ENCODE results near the gene CSDE1. TPM values are rescaled to one million over a fixed set of nuclear protein-coding genes. Genes with fewer than 3 reads are reported as not detected.

The CSDE1 gene
- polyA plus RNA-seq, 1 of the 3 experiments (the other 2 are of a cell fraction), result 151 TPM

DNA sequence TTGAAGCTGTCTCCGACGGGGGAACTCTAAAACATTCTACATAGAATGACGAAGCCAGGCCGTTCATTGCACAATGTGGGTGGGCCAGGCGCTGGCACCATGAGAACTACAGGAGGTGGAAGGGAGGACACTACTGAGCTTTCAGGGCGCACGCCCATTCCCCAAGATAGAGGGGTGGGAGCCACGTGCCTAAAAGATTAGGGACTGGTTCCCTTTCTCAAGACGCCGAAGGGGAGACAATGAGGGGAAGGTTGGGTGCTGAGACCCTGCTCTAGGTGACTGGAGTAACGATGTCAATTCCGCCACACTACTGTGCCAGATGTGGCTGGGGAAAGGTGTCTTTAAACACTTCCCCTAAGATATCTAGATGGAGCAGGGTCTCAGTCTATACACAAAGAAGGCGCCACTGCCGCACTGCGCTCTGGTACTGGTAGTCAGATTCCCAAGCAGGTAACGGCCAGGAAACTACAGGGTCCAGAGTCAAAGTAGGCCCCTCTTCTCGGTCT lies 782 bp downstream of the CSDE1 start:
- peaks cover 53% of the 10 kb centered on the region for H4K20me1 ChIP-seq (ENCODE audit: insufficient read depth)
- DNase-seq, result peak; percentile 38
- POLR2A ChIA-PET, result interaction anchor here (0.9 to 1.3 kb wide), 3 partner anchors 8 to 41 kb away, joined by 3 to 6 read pairs (median 3); no protein-coding TSS in a partner anchor

DNA sequence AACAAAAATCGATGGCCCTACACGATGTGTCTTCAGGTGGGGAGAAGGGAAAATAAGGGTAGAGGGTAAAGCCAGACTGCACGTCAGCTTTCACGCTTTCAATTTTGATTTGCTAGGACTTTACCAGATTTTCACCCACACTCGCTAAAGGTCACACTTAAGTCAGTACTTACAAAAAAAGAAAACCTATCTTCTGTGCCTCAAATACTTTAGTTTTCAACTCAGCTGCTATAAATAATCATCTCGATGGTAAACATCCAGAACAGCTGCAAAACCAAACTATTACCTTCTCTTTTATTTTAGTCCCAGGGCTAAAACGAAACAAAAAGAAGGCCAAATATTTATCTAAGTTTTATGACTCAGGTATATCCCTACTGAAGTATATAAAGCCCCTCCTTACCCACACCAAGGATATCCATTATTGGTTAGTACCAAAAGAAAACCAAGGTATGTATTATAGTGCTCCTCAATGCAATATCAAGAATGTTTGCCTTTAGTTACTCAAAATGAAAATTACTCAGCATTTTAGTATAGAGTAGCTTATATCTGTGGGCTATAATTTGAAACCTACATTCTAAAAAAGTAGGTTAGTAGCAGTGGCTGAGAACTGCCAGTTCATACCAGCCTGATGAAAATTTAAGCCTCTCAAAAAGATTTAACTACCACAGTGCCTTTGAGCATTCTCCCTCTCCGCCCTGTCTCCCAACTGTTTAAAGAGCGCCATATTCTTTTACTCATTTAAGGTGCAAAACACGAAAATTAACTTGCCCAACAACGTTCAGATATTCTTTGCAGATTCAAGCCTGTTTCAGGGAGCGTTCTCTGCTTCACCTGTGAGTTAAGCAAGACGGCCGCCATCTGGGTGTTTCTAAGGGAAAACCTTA lies 1.5 kb downstream of the CSDE1 start:
- H3K79me2 ChIP-seq (ENCODE audit: insufficient read depth), result peaks cover 65% of the 10 kb centered on the region
- DNase-seq, result no peak
- no peaks in the 10 kb centered on the region for H3K27me3 ChIP-seq (ENCODE audit: insufficient read depth)
- peak overlapping the region; percentile 85 for H3K4me2 ChIP-seq
- WGBS (ENCODE audit: low lambda C conversion rate), result 28% methylated on average over 14 of the region's 14 CpGs
- peak overlapping the region; percentile 78 to 98 for H3K4me3 ChIP-seq (ENCODE audit: low read depth in 2 of 2, low read length in 1 of 2)
- peak overlapping the region in 1 of 2 experiments; percentile 99; a peak in 2 of 4 replicates for H3K27ac ChIP-seq (ENCODE audit: low read depth in 2 of 2, low read length in 1 of 2)
- ChIA-PET CTCF (interaction anchor here (1.5 kb wide), 1 partner anchor 53 kb away, joined by 3 read pairs; no protein-coding TSS in a partner anchor), POLR2A (interaction anchor here (1.3 to 1.5 kb wide), 2 partner anchors 8 to 24 kb away, joined by 3 read pairs; partner anchors contain the start of gene SIKE1)
- H4K20me1 ChIP-seq (ENCODE audit: insufficient read depth), result peaks cover 60% of the 10 kb centered on the region
- H3K4me1 ChIP-seq (ENCODE audit: control insufficient read depth in 1 of 2, insufficient read depth in 2 of 2, low read depth in 1 of 2, low read length in 1 of 2), result peaks cover 11 to 40% of the 10 kb centered on the region in 2 experiments; a peak in 3 of 4 replicates
- peak overlapping the region; percentile 100 for H3K9ac ChIP-seq
- TF ChIP-seq RXRA (IDR thresholded peaks at IDR 0.05; ENCODE audit: borderline replicate concordance, low read depth), result no peak
- no peak for TF ChIP-seq TEAD4 (IDR thresholded peaks at IDR 0.05; ENCODE audit: borderline replicate concordance, insufficient read depth)
- no peak for TF ChIP-seq FOXJ3 (CRISPR knock-in tag; IDR thresholded peaks at IDR 0.05)
- TF ChIP-seq, protein P1, sequence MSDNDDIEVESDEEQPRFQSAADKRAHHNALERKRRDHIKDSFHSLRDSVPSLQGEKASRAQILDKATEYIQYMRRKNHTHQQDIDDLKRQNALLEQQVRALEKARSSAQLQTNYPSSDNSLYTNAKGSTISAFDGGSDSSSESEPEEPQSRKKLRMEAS (IDR thresholded peaks at IDR 0.05; ENCODE audit: low read depth), result no peak
- no peaks in the 10 kb centered on the region for H3F3A ChIP-seq (replicated peaks; ENCODE audit: insufficient read depth)
- peaks cover 9 to 22% of the 10 kb centered on the region in 2 experiments for H3K36me3 ChIP-seq (replicated peaks in 1 of 2; ENCODE audit: control insufficient read depth in 1 of 2, insufficient read depth in 2 of 2, low read length in 1 of 2)
- H2AFZ ChIP-seq (ENCODE audit: low read depth), result no peak overlapping the region
- no peaks in the 10 kb centered on the region for H3K9me2 ChIP-seq
- no peaks in the 10 kb centered on the region for H3K9me3 ChIP-seq

More for the DNA sequence above, 782 bp downstream of the CSDE1 start:
- Histone ChIP-seq H3K4me3 (ENCODE audit: low read depth in 2 of 2, low read length in 1 of 2) (peak overlapping the region; percentile 78 to 98), H2AFZ (ENCODE audit: low read depth) (no peak overlapping the region), H3K4me2 (peak overlapping the region; percentile 85), H3K9ac (peak overlapping the region; percentile 100), H3K9me3 (no peaks in the 10 kb centered on the region), H3F3A (replicated peaks; ENCODE audit: insufficient read depth) (no peaks in the 10 kb centered on the region), H3K36me3 (replicated peaks in 1 of 2; ENCODE audit: control insufficient read depth in 1 of 2, insufficient read depth in 2 of 2, low read length in 1 of 2) (peaks cover 9 to 22% of the 10 kb centered on the region in 2 experiments), H3K79me2 (ENCODE audit: insufficient read depth) (peaks cover 58% of the 10 kb centered on the region), H3K4me1 (ENCODE audit: control insufficient read depth in 1 of 2, insufficient read depth in 2 of 2, low read depth in 1 of 2, low read length in 1 of 2) (peaks cover 11 to 33% of the 10 kb centered on the region in 2 experiments; a peak in 3 of 4 replicates), H3K27ac (ENCODE audit: low read depth in 2 of 2, low read length in 1 of 2) (peak overlapping the region; percentile 82 to 99), H3K9me2 (no peaks in the 10 kb centered on the region), H3K27me3 (ENCODE audit: insufficient read depth) (no peaks in the 10 kb centered on the region)
- CTCF ChIA-PET, result interaction anchor here (0.7 to 1.5 kb wide), 5 partner anchors 8 to 90 kb away, joined by 3 to 5 read pairs (median 3); no protein-coding TSS in a partner anchor
- WGBS (ENCODE audit: low lambda C conversion rate), result 0% methylated on average over 11 of the region's 17 CpGs
- TF ChIP-seq, protein P2, sequence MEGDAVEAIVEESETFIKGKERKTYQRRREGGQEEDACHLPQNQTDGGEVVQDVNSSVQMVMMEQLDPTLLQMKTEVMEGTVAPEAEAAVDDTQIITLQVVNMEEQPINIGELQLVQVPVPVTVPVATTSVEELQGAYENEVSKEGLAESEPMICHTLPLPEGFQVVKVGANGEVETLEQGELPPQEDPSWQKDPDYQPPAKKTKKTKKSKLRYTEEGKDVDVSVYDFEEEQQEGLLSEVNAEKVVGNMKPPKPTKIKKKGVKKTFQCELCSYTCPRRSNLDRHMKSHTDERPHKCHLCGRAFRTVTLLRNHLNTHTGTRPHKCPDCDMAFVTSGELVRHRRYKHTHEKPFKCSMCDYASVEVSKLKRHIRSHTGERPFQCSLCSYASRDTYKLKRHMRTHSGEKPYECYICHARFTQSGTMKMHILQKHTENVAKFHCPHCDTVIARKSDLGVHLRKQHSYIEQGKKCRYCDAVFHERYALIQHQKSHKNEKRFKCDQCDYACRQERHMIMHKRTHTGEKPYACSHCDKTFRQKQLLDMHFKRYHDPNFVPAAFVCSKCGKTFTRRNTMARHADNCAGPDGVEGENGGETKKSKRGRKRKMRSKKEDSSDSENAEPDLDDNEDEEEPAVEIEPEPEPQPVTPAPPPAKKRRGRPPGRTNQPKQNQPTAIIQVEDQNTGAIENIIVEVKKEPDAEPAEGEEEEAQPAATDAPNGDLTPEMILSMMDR (IDR thresholded peaks at IDR 0.05), result no peak
- peak; percentile 72; the same call in 1 of the 2 replicates for TF ChIP-seq MXI1 (IDR thresholded peaks at IDR 0.05; ENCODE audit: low read depth, low read length)
- TF ChIP-seq, protein P3, sequence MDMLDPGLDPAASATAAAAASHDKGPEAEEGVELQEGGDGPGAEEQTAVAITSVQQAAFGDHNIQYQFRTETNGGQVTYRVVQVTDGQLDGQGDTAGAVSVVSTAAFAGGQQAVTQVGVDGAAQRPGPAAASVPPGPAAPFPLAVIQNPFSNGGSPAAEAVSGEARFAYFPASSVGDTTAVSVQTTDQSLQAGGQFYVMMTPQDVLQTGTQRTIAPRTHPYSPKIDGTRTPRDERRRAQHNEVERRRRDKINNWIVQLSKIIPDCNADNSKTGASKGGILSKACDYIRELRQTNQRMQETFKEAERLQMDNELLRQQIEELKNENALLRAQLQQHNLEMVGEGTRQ (IDR thresholded peaks at IDR 0.05; ENCODE audit: borderline replicate concordance, low read depth, low read length), result no peak

All from SK-N-SH (cell line).